Ovary (tissue), 3 donors: Measurements from ENCODE around the gene COG1.

ENCODE experiments used
- EP300 ChIP-seq: sonication (generic); formaldehyde crosslinking; IDR thresholded peaks from one replicate; pipeline ENCODE4 v1.6.1; 2017; ENCODE audit warnings: antibody characterized with exemption
- TF ChIP-seq, protein P1 (sequence below), 3 donors: fragments of 450-650 bp in 2 of 3; fragments of 200-600 bp in 1 of 3; IDR thresholded peaks; one replicate each; pipeline versions ENCODE4 v1.5.1 to v1.8.0; 2016 to 2022; ENCODE audit warnings: antibody characterized with exemption in 3 of 3, mild to moderate bottlenecking in 1 of 3
- donor health status: DM: no; HTN: no; CAD: no.

- TF ChIP-seq, protein P1, sequence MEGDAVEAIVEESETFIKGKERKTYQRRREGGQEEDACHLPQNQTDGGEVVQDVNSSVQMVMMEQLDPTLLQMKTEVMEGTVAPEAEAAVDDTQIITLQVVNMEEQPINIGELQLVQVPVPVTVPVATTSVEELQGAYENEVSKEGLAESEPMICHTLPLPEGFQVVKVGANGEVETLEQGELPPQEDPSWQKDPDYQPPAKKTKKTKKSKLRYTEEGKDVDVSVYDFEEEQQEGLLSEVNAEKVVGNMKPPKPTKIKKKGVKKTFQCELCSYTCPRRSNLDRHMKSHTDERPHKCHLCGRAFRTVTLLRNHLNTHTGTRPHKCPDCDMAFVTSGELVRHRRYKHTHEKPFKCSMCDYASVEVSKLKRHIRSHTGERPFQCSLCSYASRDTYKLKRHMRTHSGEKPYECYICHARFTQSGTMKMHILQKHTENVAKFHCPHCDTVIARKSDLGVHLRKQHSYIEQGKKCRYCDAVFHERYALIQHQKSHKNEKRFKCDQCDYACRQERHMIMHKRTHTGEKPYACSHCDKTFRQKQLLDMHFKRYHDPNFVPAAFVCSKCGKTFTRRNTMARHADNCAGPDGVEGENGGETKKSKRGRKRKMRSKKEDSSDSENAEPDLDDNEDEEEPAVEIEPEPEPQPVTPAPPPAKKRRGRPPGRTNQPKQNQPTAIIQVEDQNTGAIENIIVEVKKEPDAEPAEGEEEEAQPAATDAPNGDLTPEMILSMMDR (IDR thresholded peaks at IDR 0.05), result no peak
- TF ChIP-seq EP300, result no peak
Measured at GRCh38 chr17:73231395-73231794, 38.5 kb downstream of the COG1 start.
